Adrenal gland (tissue), 5 donors: ENCODE results near the gene ANXA1.

ENCODE experiments used
- CTCF ChIP-seq, 6 experiments: fragments of 450-650 bp in 4 of 6; fragments of 200-600 bp in 2 of 6; sonication (generic) in 1 of 6; IDR thresholded peaks; 1 replicate in 5 of 6; 2 replicates in 1 of 6; pipeline versions ENCODE4 v1.5.1 to v1.8.0; 2016 to 2021; ENCODE audit warnings: antibody characterized with exemption in 6 of 6, mild to moderate bottlenecking in 2 of 6, moderate library complexity in 1 of 6
- POLR2A ChIP-seq, 2 donors: fragments of 450-650 bp; IDR thresholded peaks; one replicate each; pipeline ENCODE4 v1.6.1; 2017; ENCODE audit warnings: antibody characterized with exemption in 2 of 2, mild to moderate bottlenecking in 2 of 2, moderate library complexity in 1 of 2
- donor health status: DM: no; HTN: no; CAD: no.

- TF ChIP-seq CTCF (IDR thresholded peaks at IDR 0.05) (no peak), POLR2A (IDR thresholded peaks at IDR 0.05) (no peak)
Observed at GRCh38 chr9:73121375-73121935, 30.2 kb upstream of the ANXA1 start.
